ENCODE data around the gene TAB2.

DNA sequence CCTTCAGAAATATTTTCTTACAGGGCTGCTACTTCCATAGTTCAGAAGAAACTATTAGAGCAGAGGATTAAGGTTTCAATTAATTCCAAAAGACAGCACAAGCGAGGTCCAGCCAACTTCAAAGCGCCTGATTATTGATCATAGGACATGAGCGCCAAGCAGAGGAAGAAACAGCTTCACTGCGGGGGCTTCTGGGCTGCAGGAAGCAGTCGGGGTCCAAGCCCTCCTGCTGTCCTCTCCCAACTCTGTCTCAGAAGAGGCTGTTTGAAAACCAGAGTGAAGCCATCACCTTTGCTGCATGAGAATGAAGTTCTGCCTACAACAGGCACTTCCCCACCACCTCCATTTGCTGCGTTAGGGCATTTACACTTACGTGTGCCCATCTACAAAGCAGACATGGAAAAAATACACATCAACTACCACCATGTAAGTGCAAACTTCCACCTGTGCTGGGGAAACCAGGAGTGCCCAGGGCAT is 106.5 kb downstream of the TAB2 start:
- TF ChIP-seq GATA3 (IDR thresholded peaks at IDR 0.05; ENCODE audit: low read depth, low read length) (no peak), GATA2 (IDR thresholded peaks at IDR 0.05; ENCODE audit: low read depth, low read length) (no peak)

Data from SH-SY5Y (cell line).